Measurements from ENCODE around the gene MAOB. TPM values are rescaled to one million over a fixed set of nuclear protein-coding genes. Genes with fewer than 3 reads are reported as not detected.

Gene MAOB
- total RNA-seq, 1 experiment from 2014 or later = not detected

- Histone ChIP-seq H3K4me3 (ENCODE audit: low read length) (no peak overlapping the region), H3K79me2 (ENCODE audit: low read length) (no peaks in the 10 kb centered on the region), H2AFZ (ENCODE audit: low read length) (no peak overlapping the region), H3F3A (ENCODE audit: low read length, unreplicated experiment) (no peaks in the 10 kb centered on the region), H3K9ac (ENCODE audit: low read length) (no peak overlapping the region), H3K9me3 (ENCODE audit: low read length) (no peaks in the 10 kb centered on the region), H4K20me1 (ENCODE audit: low read length) (no peaks in the 10 kb centered on the region), H3K27me3 (ENCODE audit: low read length) (no peaks in the 10 kb centered on the region; the same call in 1 of the 2 replicates), H3K9me2 (replicated peaks; ENCODE audit: low read length) (no peaks in the 10 kb centered on the region), H3K4me2 (ENCODE audit: low read length) (no peak overlapping the region), H3K27ac (ENCODE audit: low read length) (no peak overlapping the region), H3K4me1 (ENCODE audit: insufficient read depth, low read length) (no peaks in the 10 kb centered on the region), H3K36me3 (ENCODE audit: low read depth, low read length) (no peaks in the 10 kb centered on the region)
- TF ChIP-seq CTCF (conservative IDR thresholded peaks at IDR 0.05; ENCODE audit: low read depth, low read length) (no peak), EZH2 (IDR thresholded peaks at IDR 0.05; ENCODE audit: low read length, unreplicated experiment) (no peak), EZH2phosphoT487 (IDR thresholded peaks at IDR 0.05; ENCODE audit: borderline replicate concordance, low read length) (no peak)
- CTCF ChIA-PET = no interaction called here
- no TSS peak for BruUV-seq (replicated peaks)
- ATAC-seq (no peak), DNase-seq (no peak)
- intact Hi-C loops (cut with micrococcal nuclease) = no loop called here
- POLR2A ChIA-PET (ENCODE audit: unreplicated experiment) = no interaction called here
Observed at GRCh38 chrX:43897290-43897689, 15.0 kb upstream of the MAOB start.

GRCh38 chrX:43892336-43892870 lies 10.2 kb upstream of the MAOB start:
- no peak for ATAC-seq
- CTCF ChIA-PET = no interaction called here
- no peaks in the 10 kb centered on the region for H3K36me3 ChIP-seq (ENCODE audit: low read depth, low read length)

More at GRCh38 chrX:43892336-43892870, 10.2 kb upstream of the MAOB start:
- no peak overlapping the region for H3K4me3 ChIP-seq (ENCODE audit: low read length)
- intact Hi-C loops (cut with micrococcal nuclease) = no loop called here
- H3K27ac ChIP-seq (ENCODE audit: low read length) = no peak overlapping the region
- H3K4me2 ChIP-seq (ENCODE audit: low read length) = no peak overlapping the region
- no TSS peak for BruUV-seq (replicated peaks)
- H3K9me2 ChIP-seq (replicated peaks; ENCODE audit: low read length) = no peaks in the 10 kb centered on the region
- POLR2A ChIA-PET (ENCODE audit: unreplicated experiment) = no interaction called here
- H3K79me2 ChIP-seq (ENCODE audit: low read length) = no peaks in the 10 kb centered on the region
- 0 out of 2 replicates have a peak, but pooled peaks cover 7% of the 10 kb centered on the region for H3K9me3 ChIP-seq (ENCODE audit: low read length)
- no peak for DNase-seq
- H3F3A ChIP-seq (ENCODE audit: low read length, unreplicated experiment) = no peaks in the 10 kb centered on the region
- TF ChIP-seq EZH2phosphoT487 (IDR thresholded peaks at IDR 0.05; ENCODE audit: borderline replicate concordance, low read length) (no peak), CTCF (conservative IDR thresholded peaks at IDR 0.05; ENCODE audit: low read depth, low read length) (no peak), EZH2 (IDR thresholded peaks at IDR 0.05; ENCODE audit: low read length, unreplicated experiment) (no peak)
- H3K4me1 ChIP-seq (ENCODE audit: insufficient read depth, low read length) = no peaks in the 10 kb centered on the region
- no peaks in the 10 kb centered on the region for H4K20me1 ChIP-seq (ENCODE audit: low read length)
- H3K27me3 ChIP-seq (ENCODE audit: low read length) = no peaks in the 10 kb centered on the region
- no peak overlapping the region for H2AFZ ChIP-seq (ENCODE audit: low read length)
- H3K9ac ChIP-seq (ENCODE audit: low read length) = no peak overlapping the region

Measured in PC-3 (cell line).